Measurements from ENCODE around the gene ZMYND11.

Gene ZMYND11

GRCh38 chr10:186911-187310, 51.7 kb downstream of the ZMYND11 start:
- no peak overlapping the region for H3K4me3 ChIP-seq (replicated peaks in 1 of 2; ENCODE audit: low read depth in 2 of 2, low read length in 2 of 2)
- no peak for TF ChIP-seq CTCF (IDR thresholded peaks at IDR 0.05; ENCODE audit: low read depth, low read length)
- DNase-seq (ENCODE audit: low read depth in 2 of 2) = no peak

GRCh38 chr10:188546-188945, 53.3 kb downstream of the ZMYND11 start:
- DNase-seq (ENCODE audit: low read depth in 2 of 2) = peak in 1 of 2 donors; percentile 65
- no peak overlapping the region for H3K4me3 ChIP-seq (replicated peaks in 1 of 2; ENCODE audit: low read depth in 2 of 2, low read length in 2 of 2)
- no peak for TF ChIP-seq CTCF (IDR thresholded peaks at IDR 0.05; ENCODE audit: low read depth, low read length)

- no peak for TF ChIP-seq CTCF (IDR thresholded peaks at IDR 0.05; ENCODE audit: low read depth, low read length)
- no peak overlapping the region for H3K4me3 ChIP-seq (replicated peaks in 1 of 2; ENCODE audit: low read depth in 2 of 2, low read length in 2 of 2)
- no peak for DNase-seq (ENCODE audit: low read depth in 2 of 2)
Measured at GRCh38 chr10:190216-190615, 55.0 kb downstream of the ZMYND11 start.

GRCh38 chr10:191703-192518, 56.7 kb downstream of the ZMYND11 start:
- no peak overlapping the region for H3K4me3 ChIP-seq (replicated peaks in 1 of 2; ENCODE audit: low read depth in 2 of 2, low read length in 2 of 2)
- TF ChIP-seq CTCF (IDR thresholded peaks at IDR 0.05; ENCODE audit: low read depth, low read length) = no peak
- DNase-seq (ENCODE audit: low read depth in 2 of 2) = peak; percentile 78 to 79

GRCh38 chr10:194281-194680, 59.0 kb downstream of the ZMYND11 start:
- DNase-seq (ENCODE audit: low read depth in 2 of 2) = no peak
- no peak for TF ChIP-seq CTCF (IDR thresholded peaks at IDR 0.05; ENCODE audit: low read depth, low read length)
- H3K4me3 ChIP-seq (replicated peaks in 1 of 2; ENCODE audit: low read depth in 2 of 2, low read length in 2 of 2) = no peak overlapping the region

- TF ChIP-seq CTCF (IDR thresholded peaks at IDR 0.05; ENCODE audit: low read depth, low read length) = no peak
- H3K4me3 ChIP-seq (replicated peaks in 1 of 2; ENCODE audit: low read depth in 2 of 2, low read length in 2 of 2) = no peak overlapping the region
- peak; percentile 61 to 67 for DNase-seq (ENCODE audit: low read depth in 2 of 2)
Measured at GRCh38 chr10:200405-200804, 65.2 kb downstream of the ZMYND11 start.
